Ovary (tissue), 9 donors: ENCODE results near the gene ATP1A2. TPM values are rescaled to one million over a fixed set of nuclear protein-coding genes. Genes with fewer than 3 reads are reported as not detected.

Experiments used
- DNase-seq, 5 donors: peaks; one replicate each; pipeline ENCODE4 v3.0.0-alpha.2; 2019 to 2020
- H3K27ac ChIP-seq, 2 donors: fragments of 200-600 bp; one replicate each; pipeline versions ENCODE4 v1.5.1 to v1.8.0; 2019 to 2022
- H3K27me3 ChIP-seq: fragments of 200-600 bp; one replicate; pipeline ENCODE4 v1.8.0; 2022
- H3K36me3 ChIP-seq: fragments of 200-600 bp; sonication (generic); one replicate; pipeline ENCODE4 v1.5.1; 2019
- H3K4me1 ChIP-seq: one replicate; pipeline ENCODE4 v1.8.1; 2013; ENCODE audit warnings: mild to moderate bottlenecking, moderate library complexity; ENCODE audit not compliant: insufficient read depth
- H3K4me3 ChIP-seq: fragments of 200-600 bp; sonication (generic); one replicate; pipeline ENCODE4 v1.5.1; 2017
- H3K9me3 ChIP-seq, 2 donors: fragments of 200-600 bp in 1 of 2; sonication (generic) in 1 of 2; one replicate each; pipeline versions ENCODE4 v1.5.1 to v1.8.1; 2013 to 2019; ENCODE audit warnings: mild to moderate bottlenecking in 1 of 2, moderate library complexity in 1 of 2
- CTCF ChIP-seq, 3 donors: fragments of 450-650 bp in 2 of 3; fragments of 200-600 bp in 1 of 3; IDR thresholded peaks; one replicate each; pipeline versions ENCODE4 v1.5.1 to v1.8.0; 2016 to 2022; ENCODE audit warnings: antibody characterized with exemption in 3 of 3, mild to moderate bottlenecking in 1 of 3
- EP300 ChIP-seq: sonication (generic); formaldehyde crosslinking; IDR thresholded peaks from one replicate; pipeline ENCODE4 v1.6.1; 2017; ENCODE audit warnings: antibody characterized with exemption
- POLR2A ChIP-seq: fragments of 450-650 bp; IDR thresholded peaks from one replicate; pipeline ENCODE4 v1.6.1; 2017; ENCODE audit warnings: antibody characterized with exemption, mild to moderate bottlenecking, moderate library complexity
- WGBS, 3 donors: extraction: QIAGEN DNeasy Blood & Tissue Kit in 1 of 3; methylation state at CpG; one replicate each; pipeline versions ENCODE4 v1.1.5 to v1.1.7; 2013 to 2017; 5-methylcytosine and 5-hydroxymethylcytosine counted together
- intact Hi-C, 4 donors: fragments of 100-400 bp; cut with DNase I; formaldehyde crosslinking; loops; one replicate each; pipeline versions ENCODE4 v1.11.0 to v1.15.1; 2022 to 2023
- polyA plus RNA-seq, 2 donors: library from polyadenylated mRNA; stranded (reverse); fragments of 200-250 nt in 1 of 2; fragments of 350-450 nt in 1 of 2; fragmentation: Illumina TruSeq in 1 of 2; extraction: RNeasy Lipid Tissue Mini Kit (QIAGEN cat#74804) in 1 of 2; gene quantifications; one replicate each; pipeline ENCODE4 v1.2.3, GENCODE V29; 2013 to 2014
- total RNA-seq, 7 donors: library from RNA; depleted of rRNA in 2 of 7; stranded (reverse); fragments of >200 nt in 2 of 7; fragmentation: NEBNext Ultra II Directional in 3 of 7; extraction: Animal tissue kit (Norgen Biotek cat#: 25700) in 3 of 7; gene quantifications; one replicate each; pipeline versions ENCODE4 v1.1.0 to v1.2.4, GENCODE V29; 2016 to 2023
- donor health status: DM: no; HTN: no; CAD: no; lungs with moderate emphysema.
- donor health status: DM: no; HTN: no; CAD: no.
- donor health status: Bipolar disorder and iron deficiency.
- donor health status: DM: yes; HTN: yes; CAD: no.
- donor health status: DM: no; HTN: no; CAD: no.
- donor health status: DM: yes; HTN: yes; CAD: no.

Gene ATP1A2
- total and polyA plus RNA-seq, 9 donors = 3.0 to 38.6 (median 15.0) TPM

GRCh38 chr1:160131803-160132565 lies 16.4 kb downstream of the ATP1A2 start:
- Histone ChIP-seq H3K4me1 (no peaks in the 10 kb centered on the region), H3K27ac (no peak overlapping the region), H3K9me3 (no peaks in the 10 kb centered on the region), H3K27me3 (no peaks in the 10 kb centered on the region), H3K4me3 (no peak overlapping the region), H3K36me3 (no peaks in the 10 kb centered on the region)
- 70 to 76% (median 73%) methylated on average over 8 of the region's 8 CpGs for WGBS, 3 donors
- intact Hi-C loops = no loop called here
- no peak for TF ChIP-seq CTCF (IDR thresholded peaks at IDR 0.05)
- no peak for TF ChIP-seq EP300
- no peak for TF ChIP-seq POLR2A
- DNase-seq = no peak

GRCh38 chr1:160133990-160134770 lies 18.6 kb downstream of the ATP1A2 start:
- no peak for DNase-seq
- H3K9me3 ChIP-seq = no peaks in the 10 kb centered on the region
- TF ChIP-seq CTCF (IDR thresholded peaks at IDR 0.05) (no peak), EP300 (no peak), POLR2A (no peak)
- intact Hi-C loops = no loop called here
- no peak overlapping the region for H3K4me3 ChIP-seq
- H3K4me1 ChIP-seq = no peaks in the 10 kb centered on the region
- WGBS, 3 donors = 74 to 84% (median 83%) methylated on average over 9 of the region's 9 CpGs
- no peak overlapping the region for H3K27ac ChIP-seq
- H3K27me3 ChIP-seq = no peaks in the 10 kb centered on the region
- no peaks in the 10 kb centered on the region for H3K36me3 ChIP-seq

- Histone ChIP-seq H3K27me3 (no peaks in the 10 kb centered on the region), H3K4me3 (no peak overlapping the region), H3K27ac (no peak overlapping the region), H3K9me3 (no peaks in the 10 kb centered on the region), H3K36me3 (no peaks in the 10 kb centered on the region), H3K4me1 (no peaks in the 10 kb centered on the region)
- intact Hi-C loops = no loop called here
- DNase-seq = no peak
- TF ChIP-seq CTCF (IDR thresholded peaks at IDR 0.05) (no peak), POLR2A (no peak), EP300 (no peak)
- WGBS, 3 donors = 87% methylated on average over 20 of the region's 20 CpGs
Measured at GRCh38 chr1:160134791-160135572, 19.4 kb downstream of the ATP1A2 start.

- intact Hi-C loops = no loop called here
- Histone ChIP-seq H3K27ac (no peak overlapping the region), H3K4me1 (no peaks in the 10 kb centered on the region), H3K36me3 (no peaks in the 10 kb centered on the region), H3K27me3 (no peaks in the 10 kb centered on the region), H3K9me3 (no peaks in the 10 kb centered on the region), H3K4me3 (no peak overlapping the region)
- no peak for TF ChIP-seq CTCF (IDR thresholded peaks at IDR 0.05)
- TF ChIP-seq POLR2A = no peak
- no peak for TF ChIP-seq EP300
- WGBS, 3 donors = 92 to 94% (median 92%) methylated on average over 22 of the region's 22 CpGs
- DNase-seq = no peak
Measured at GRCh38 chr1:160136121-160136925, 20.8 kb downstream of the ATP1A2 start.
